NCI-H187 treated with DMSO at 0.1 percent for 48 hours (cell line): ENCODE data around the gene HBQ1.
"Not testable (repeated sequence)": the region's sequence is repeated elsewhere in the genome, so short reads cannot be mapped to it uniquely, and the experiment has no call there.

ENCODE experiments used
- DNase-seq: peaks from one replicate; lab custom pipeline; 2025; lab: John Stamatoyannopoulos, UW

The HBQ1 gene

DNA sequence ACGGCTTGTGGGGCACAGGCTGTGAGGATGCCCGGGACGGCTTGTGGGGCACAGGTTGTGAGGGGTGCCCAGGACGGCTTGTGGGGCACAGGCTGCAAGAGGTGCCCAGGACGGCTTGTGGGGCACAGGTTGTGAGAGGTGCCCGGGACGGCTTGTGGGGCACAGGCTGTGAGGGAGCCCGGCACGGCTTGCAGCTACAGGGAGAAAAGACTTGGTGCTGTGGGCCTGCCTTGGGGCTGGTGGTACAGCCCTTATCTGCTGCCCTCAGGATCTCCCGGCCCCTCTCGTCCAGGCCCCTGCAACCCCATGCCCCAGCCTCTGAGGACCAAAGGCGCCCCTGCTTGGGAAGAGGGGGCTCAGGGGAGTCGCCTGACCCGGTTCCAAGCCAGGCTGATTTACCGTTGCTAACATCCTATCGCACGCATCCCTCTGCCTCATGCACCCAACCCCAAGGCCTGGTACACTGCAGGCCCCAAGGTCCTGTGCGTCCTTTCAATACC lies 19.5 kb upstream of the HBQ1 start:
- DNase-seq: no peak

GRCh38 chr16:162271-162991 lies 17.8 kb upstream of the HBQ1 start:
- DNase-seq: no peak

- not testable (repeated sequence) for DNase-seq
Observed at GRCh38 chr16:163139-163538, 17.1 kb upstream of the HBQ1 start.

GRCh38 chr16:163696-164095 lies 16.6 kb upstream of the HBQ1 start:
- DNase-seq: not testable (repeated sequence)

GRCh38 chr16:164134-164823 lies 16.0 kb upstream of the HBQ1 start:
- not testable (repeated sequence) for DNase-seq

DNA sequence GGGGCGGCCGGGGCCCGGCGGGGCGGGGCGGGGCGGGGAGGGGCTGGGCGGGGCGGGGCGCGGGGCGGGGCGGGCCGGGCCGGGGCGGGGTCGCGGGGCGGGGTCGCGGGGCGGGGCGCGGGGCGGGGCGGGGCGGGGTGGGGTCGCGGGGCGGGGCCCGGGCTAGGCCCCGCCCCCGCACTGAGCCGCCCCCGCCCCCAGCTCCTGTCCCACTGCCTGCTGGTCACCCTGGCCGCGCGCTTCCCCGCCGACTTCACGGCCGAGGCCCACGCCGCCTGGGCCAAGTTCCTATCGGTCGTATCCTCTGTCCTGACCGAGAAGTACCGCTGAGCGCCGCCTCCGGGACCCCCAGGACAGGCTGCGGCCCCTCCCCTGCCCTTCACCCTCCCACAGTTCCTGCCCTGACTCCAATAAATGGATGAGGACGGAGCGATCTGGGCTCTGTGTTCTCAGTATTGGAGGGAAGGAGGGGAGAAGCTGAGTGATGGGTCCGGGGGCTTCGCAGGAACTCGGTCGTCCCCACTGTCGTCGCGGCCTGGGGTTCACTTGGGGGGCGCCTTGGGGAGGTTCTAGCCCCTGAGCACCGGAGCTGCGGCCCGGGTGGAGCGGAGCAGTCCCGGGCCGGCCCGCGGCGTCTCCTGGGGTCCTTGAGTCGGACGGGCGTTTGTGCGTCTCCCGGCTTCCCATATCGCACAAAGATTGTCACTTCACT lies 15.3 kb upstream of the HBQ1 start:
- DNase-seq: no peak

GRCh38 chr16:165539-166374 lies 14.5 kb upstream of the HBQ1 start, which contains the start of gene HBM:
HBM (plus strand) TSS chr16:165978; CDS start chr16:165998, 20 bp downstream.
- no peak for DNase-seq

DNA sequence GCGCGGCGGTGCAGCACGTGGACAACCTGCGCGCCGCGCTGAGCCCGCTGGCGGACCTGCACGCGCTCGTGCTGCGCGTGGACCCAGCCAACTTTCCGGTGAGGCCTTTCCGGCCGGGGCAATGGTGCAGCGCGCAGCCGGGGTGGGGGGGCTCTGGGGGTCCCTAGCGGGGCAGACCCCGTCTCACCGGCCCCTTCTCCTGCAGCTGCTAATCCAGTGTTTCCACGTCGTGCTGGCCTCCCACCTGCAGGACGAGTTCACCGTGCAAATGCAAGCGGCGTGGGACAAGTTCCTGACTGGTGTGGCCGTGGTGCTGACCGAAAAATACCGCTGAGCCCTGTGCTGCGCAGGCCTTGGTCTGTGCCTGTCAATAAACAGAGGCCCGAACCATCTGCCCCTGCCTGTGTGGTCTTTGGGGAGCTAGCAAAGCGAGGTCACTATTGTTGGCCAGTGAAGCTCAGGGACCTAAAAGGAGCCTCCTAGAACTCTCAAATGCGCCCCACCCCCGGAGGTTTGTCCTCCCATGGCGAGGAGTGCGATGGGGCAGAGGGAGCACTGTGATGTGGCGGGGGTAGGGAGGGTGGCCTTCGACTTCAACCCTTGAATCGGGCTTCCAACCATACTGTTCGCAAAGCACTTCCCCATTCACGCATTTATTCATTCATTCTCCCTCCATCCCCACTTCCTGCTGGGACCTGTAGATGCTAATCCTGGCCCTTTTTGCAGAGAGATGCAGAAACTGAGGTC lies 13.7 kb upstream of the HBQ1 start:
- DNase-seq: no peak

DNA sequence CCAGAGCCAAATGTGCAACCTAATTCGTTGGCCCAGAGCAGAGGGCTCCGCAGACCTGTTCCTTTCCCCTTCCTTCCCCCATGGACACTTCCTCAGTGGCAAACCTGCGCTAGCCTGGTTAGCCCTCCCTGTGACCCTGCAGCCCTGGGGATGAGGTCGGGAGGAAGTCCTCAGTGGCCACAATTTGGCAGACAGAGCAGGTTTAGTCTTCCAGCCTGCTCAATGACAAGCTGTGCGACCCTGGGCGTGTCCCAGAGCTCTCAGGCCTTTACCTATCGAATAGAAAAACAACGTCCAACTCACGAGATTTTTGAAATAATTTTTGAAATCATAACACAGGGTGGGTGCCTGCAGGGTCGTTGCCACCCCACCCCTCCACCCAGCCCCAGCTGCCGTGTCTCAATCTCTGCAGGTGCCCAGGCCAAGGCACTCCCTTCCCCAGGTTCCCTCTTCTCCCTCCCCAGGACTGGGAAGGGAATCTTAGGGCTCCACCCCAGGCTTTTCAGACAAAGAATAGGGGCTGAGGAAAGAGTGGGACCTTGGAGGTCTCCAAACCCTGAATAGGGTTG lies 13.1 kb upstream of the HBQ1 start:
- no peak for DNase-seq

- no peak for DNase-seq
Observed at GRCh38 chr16:168424-168823, 11.8 kb upstream of the HBQ1 start.

DNA sequence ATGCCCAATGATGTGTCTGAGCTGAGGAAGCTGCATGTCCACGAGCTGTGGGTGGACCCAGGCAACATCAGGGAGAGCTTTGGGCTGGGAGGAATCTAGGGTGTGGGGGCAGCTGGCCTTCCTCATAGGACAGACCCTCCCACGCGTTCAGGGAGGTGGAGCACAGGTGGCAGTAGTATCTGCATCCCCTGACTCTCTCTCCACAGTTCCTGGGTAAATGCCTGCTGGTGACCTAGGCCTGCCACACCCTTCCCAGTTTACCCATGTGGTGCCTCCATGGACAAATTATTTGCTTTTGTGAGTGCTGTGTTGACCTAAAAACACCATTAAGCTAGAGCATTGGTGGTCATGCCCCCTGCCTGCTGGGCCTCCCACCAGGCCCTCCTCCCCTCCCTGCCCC lies 11.2 kb upstream of the HBQ1 start:
- no peak for DNase-seq

GRCh38 chr16:170088-170507 lies 10.2 kb upstream of the HBQ1 start:
- DNase-seq: not testable (repeated sequence)

- DNase-seq: no peak
Observed at GRCh38 chr16:170788-171187, 9.5 kb upstream of the HBQ1 start.

DNA sequence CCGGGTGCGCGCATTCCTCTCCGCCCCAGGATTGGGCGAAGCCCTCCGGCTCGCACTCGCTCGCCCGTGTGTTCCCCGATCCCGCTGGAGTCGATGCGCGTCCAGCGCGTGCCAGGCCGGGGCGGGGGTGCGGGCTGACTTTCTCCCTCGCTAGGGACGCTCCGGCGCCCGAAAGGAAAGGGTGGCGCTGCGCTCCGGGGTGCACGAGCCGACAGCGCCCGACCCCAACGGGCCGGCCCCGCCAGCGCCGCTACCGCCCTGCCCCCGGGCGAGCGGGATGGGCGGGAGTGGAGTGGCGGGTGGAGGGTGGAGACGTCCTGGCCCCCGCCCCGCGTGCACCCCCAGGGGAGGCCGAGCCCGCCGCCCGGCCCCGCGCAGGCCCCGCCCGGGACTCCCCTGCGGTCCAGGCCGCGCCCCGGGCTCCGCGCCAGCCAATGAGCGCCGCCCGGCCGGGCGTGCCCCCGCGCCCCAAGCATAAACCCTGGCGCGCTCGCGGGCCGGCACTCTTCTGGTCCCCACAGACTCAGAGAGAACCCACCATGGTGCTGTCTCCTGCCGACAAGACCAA lies 7.8 kb upstream of the HBQ1 start, which contains the start of gene HBA2:
Gene HBA2, plus strand, starts transcription at position 503 of the 568 bp plus-strand sequence. Its CDS starts 37 bp downstream, at position 540.
- not testable (repeated sequence) for DNase-seq

GRCh38 chr16:173211-173854 lies 6.9 kb upstream of the HBQ1 start:
- not testable (repeated sequence) for DNase-seq

DNA sequence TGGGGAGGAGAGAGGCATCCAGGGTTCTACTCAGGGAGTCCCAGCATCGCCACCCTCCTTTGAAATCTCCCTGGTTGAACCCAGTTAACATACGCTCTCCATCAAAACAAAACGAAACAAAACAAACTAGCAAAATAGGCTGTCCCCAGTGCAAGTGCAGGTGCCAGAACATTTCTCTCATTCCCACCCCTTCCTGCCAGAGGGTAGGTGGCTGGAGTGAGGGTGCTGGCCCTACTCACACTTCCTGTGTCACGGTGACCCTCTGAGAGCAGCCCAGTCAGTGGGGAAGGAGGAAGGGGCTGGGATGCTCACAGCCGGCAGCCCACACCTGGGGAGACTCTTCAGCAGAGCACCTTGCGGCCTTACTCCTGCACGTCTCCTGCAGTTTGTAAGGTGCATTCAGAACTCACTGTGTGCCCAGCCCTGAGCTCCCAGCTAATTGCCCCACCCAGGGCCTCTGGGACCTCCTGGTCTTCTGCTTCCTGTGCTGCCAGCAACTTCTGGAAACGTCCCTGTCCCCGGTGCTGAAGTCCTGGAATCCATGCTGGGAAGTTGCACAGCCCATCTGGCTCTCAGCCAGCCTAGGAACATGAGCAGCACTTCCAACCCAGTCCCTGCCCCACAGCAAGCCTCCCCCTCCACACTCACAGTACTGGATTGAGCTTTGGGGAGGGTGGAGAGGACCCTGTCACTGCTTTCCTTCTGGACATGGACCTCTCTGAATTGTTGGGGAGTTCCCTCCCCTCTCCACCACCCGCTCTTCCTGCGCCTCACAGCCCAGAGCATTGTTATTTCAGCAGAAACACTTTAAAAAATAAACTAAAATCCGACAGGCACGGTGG lies 6.1 kb upstream of the HBQ1 start:
- not testable (repeated sequence) for DNase-seq

GRCh38 chr16:175011-175949 lies 5.0 kb upstream of the HBQ1 start:
- no peak for DNase-seq

DNA sequence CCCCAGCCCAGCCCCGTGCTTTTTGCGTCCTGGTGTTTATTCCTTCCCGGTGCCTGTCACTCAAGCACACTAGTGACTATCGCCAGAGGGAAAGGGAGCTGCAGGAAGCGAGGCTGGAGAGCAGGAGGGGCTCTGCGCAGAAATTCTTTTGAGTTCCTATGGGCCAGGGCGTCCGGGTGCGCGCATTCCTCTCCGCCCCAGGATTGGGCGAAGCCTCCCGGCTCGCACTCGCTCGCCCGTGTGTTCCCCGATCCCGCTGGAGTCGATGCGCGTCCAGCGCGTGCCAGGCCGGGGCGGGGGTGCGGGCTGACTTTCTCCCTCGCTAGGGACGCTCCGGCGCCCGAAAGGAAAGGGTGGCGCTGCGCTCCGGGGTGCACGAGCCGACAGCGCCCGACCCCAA lies 4.3 kb upstream of the HBQ1 start:
- DNase-seq: not testable (repeated sequence)
